Occipital lobe (tissue), 2 donors: ENCODE measurements around the gene TRAPPC4. TPM values are rescaled to one million over a fixed set of nuclear protein-coding genes. Genes with fewer than 3 reads are reported as not detected.
"Not testable (repeated sequence)": the region's sequence is repeated elsewhere in the genome, so short reads cannot be mapped to it uniquely, and the experiment has no call there.

Source experiments
- DNase-seq: peaks from one replicate; lab custom pipeline; 2025; lab: John Stamatoyannopoulos, UW
- total RNA-seq: library from RNA; depleted of rRNA; stranded (reverse); fragments of >200 nt; gene quantifications from one replicate; pipeline ENCODE4 v1.2.3, GENCODE V29; 2014

The TRAPPC4 gene
- total RNA-seq, result 63.9 TPM

- peak; percentile 96 for DNase-seq
Measured at GRCh38 chr11:119018074-119018938, at the start of gene TRAPPC4, which contains the start of gene RPS25. TSS of gene TRAPPC4 (plus strand) at chr11:119018766. CDS start at chr11:119018796, 30 bp downstream. TSS of gene RPS25 (minus strand) at chr11:119018343. CDS start at chr11:119018284, 59 bp downstream.

- not testable (repeated sequence) for DNase-seq
Measured at GRCh38 chr11:118969508-118969907, 49.1 kb upstream of the TRAPPC4 start.

- no peak for DNase-seq
Measured at GRCh38 chr11:118971646-118972045, 46.9 kb upstream of the TRAPPC4 start, which contains the start of gene FOXR1. TSS of gene FOXR1 (plus strand) at chr11:118971761. CDS start at chr11:118971932, 171 bp downstream.

GRCh38 chr11:118973985-118974384 is 44.6 kb upstream of the TRAPPC4 start:
- DNase-seq, result no peak

GRCh38 chr11:118975771-118976709 is 42.5 kb upstream of the TRAPPC4 start:
- no peak for DNase-seq

GRCh38 chr11:118979434-118979833 is 39.1 kb upstream of the TRAPPC4 start:
- DNase-seq, result no peak

GRCh38 chr11:118980191-118980881 is 38.2 kb upstream of the TRAPPC4 start:
- no peak for DNase-seq

GRCh38 chr11:118984337-118984736 is 34.2 kb upstream of the TRAPPC4 start:
- DNase-seq, result not testable (repeated sequence)

- DNase-seq, result no peak
Measured at GRCh38 chr11:118984825-118985224, 33.7 kb upstream of the TRAPPC4 start.

- no peak for DNase-seq
Measured at GRCh38 chr11:118988280-118988679, 30.3 kb upstream of the TRAPPC4 start.

- not testable (repeated sequence) for DNase-seq
Measured at GRCh38 chr11:118991486-118992038, 27.0 kb upstream of the TRAPPC4 start.

- no peak for DNase-seq
Measured at GRCh38 chr11:118996926-118997626, 21.5 kb upstream of the TRAPPC4 start.

- peak; percentile 93 for DNase-seq
Measured at GRCh38 chr11:118997627-118998387, 20.8 kb upstream of the TRAPPC4 start, which contains the start of gene CENATAC. TSS of gene CENATAC (plus strand) at chr11:118998138. CDS start at chr11:118998198, 60 bp downstream.

- no peak for DNase-seq
Measured at GRCh38 chr11:118998388-118998717, 20.2 kb upstream of the TRAPPC4 start.

GRCh38 chr11:118998822-118999221 is 19.7 kb upstream of the TRAPPC4 start:
- DNase-seq, result no peak

GRCh38 chr11:119000906-119001305 is 17.7 kb upstream of the TRAPPC4 start:
- DNase-seq, result no peak

- no peak for DNase-seq
Measured at GRCh38 chr11:119006656-119007055, 11.9 kb upstream of the TRAPPC4 start.

- DNase-seq, result no peak
Measured at GRCh38 chr11:119011476-119012053, 7.0 kb upstream of the TRAPPC4 start.

GRCh38 chr11:119012629-119013170 is 5.9 kb upstream of the TRAPPC4 start:
- DNase-seq, result no peak
